Naive thymus-derived CD4-positive, alpha-beta T cell (primary cell): ENCODE data around the gene SEC14L5. TPM values are rescaled to one million over a fixed set of nuclear protein-coding genes. Genes with fewer than 3 reads are reported as not detected.
A peak's percentile ranks its signal among the peaks of the same experiment; 100 is the strongest.

Experiments
- ATAC-seq: fragments of 150-1000 bp; cut with Tn5 transposase; 2 replicates; pipeline ENCODE4 v1.10.0; 2021; ENCODE audit warnings: mild to moderate bottlenecking, moderate library complexity
- CTCF ChIA-PET: fragments of 350-600 bp; sonication (Branson Sonifier 250); formaldehyde crosslinking; loops from one replicate; lab custom pipeline; 2021; ENCODE audit warnings: antibody characterized with exemption; lab: Charles Lee
- POLR2A ChIA-PET: fragments of 350-600 bp; sonication (Branson Sonifier 250); formaldehyde crosslinking; loops from one replicate; lab custom pipeline; 2021; ENCODE audit warnings: antibody characterized with exemption, inconsistent platforms; lab: Charles Lee
- DNase-seq, 9 donors: peaks; one replicate each; pipeline versions ENCODE4 v3.0.0 to v3.0.0-alpha.2; 2020 to 2022; ENCODE audit warnings: mixed read lengths in 1 of 9
- H3K27ac ChIP-seq: one replicate; pipeline ENCODE4 v1.7.0; 2013; ENCODE audit warnings: mild to moderate bottlenecking, low read depth, low read length, moderate library complexity
- H3K27me3 ChIP-seq, 2 donors: one replicate each; pipeline ENCODE4 v1.7.0; 2013; ENCODE audit warnings: low read length in 2 of 2, mild to moderate bottlenecking in 2 of 2, moderate library complexity in 2 of 2; ENCODE audit not compliant: control insufficient read depth in 2 of 2, insufficient read depth in 2 of 2
- H3K36me3 ChIP-seq, 3 experiments: 1 replicate in 2 of 3; 2 replicates in 1 of 3; pipeline ENCODE4 v1.7.0; 2013; ENCODE audit warnings: low read length in 3 of 3, mild to moderate bottlenecking in 3 of 3, moderate library complexity in 1 of 3; ENCODE audit not compliant: insufficient read depth in 3 of 3, control insufficient read depth in 2 of 3
- H3K4me1 ChIP-seq, 2 donors: one replicate each; pipeline ENCODE4 v1.7.0; 2013; ENCODE audit warnings: low read length in 2 of 2, mild to moderate bottlenecking in 2 of 2, moderate library complexity in 1 of 2; ENCODE audit not compliant: control insufficient read depth in 2 of 2, insufficient read depth in 2 of 2
- H3K4me3 ChIP-seq: 2 replicates; pipeline ENCODE4 v1.7.0; 2013; ENCODE audit warnings: mild to moderate bottlenecking, low read length
- H3K9me3 ChIP-seq, 3 experiments: 1 replicate in 2 of 3; 2 replicates in 1 of 3; pipeline ENCODE4 v1.7.0; 2013; ENCODE audit warnings: low read length in 3 of 3; ENCODE audit not compliant: control insufficient read depth in 2 of 3
- H3K27ac Mint-ChIP-seq, 9 donors: one replicate each; pipeline ENCODE4 v1.8.0; 2020 to 2022; ENCODE audit warnings: mixed read lengths in 9 of 9, mild to moderate bottlenecking in 8 of 9, moderate library complexity in 5 of 9, inconsistent platforms in 2 of 9
- H3K27me3 Mint-ChIP-seq, 5 donors: one replicate each; pipeline ENCODE4 v1.8.0; 2021 to 2022; ENCODE audit warnings: mixed read lengths in 5 of 5, mild to moderate bottlenecking in 1 of 5
- H3K36me3 Mint-ChIP-seq, 5 donors: one replicate each; pipeline ENCODE4 v1.8.0; 2020 to 2022; ENCODE audit warnings: mixed read lengths in 5 of 5, mild to moderate bottlenecking in 3 of 5, inconsistent platforms in 1 of 5
- H3K4me1 Mint-ChIP-seq, 7 donors: one replicate each; pipeline ENCODE4 v1.8.0; 2020 to 2022; ENCODE audit warnings: mixed read lengths in 7 of 7, mild to moderate bottlenecking in 3 of 7, inconsistent platforms in 1 of 7
- H3K4me3 Mint-ChIP-seq, 10 donors: one replicate each; pipeline ENCODE4 v1.8.0; 2020 to 2022; ENCODE audit warnings: mild to moderate bottlenecking in 10 of 10, mixed read lengths in 10 of 10, moderate library complexity in 6 of 10, inconsistent platforms in 2 of 10
- H3K9me3 Mint-ChIP-seq, 11 donors: one replicate each; pipeline ENCODE4 v1.8.0; 2020 to 2022; ENCODE audit warnings: mixed read lengths in 11 of 11, mild to moderate bottlenecking in 4 of 11, inconsistent platforms in 1 of 11, moderate library complexity in 1 of 11
- intact Hi-C, 2 donors: fragments of 100-400 bp; cut with micrococcal nuclease; formaldehyde crosslinking; loops; one replicate each; pipeline ENCODE4 v1.15.1; 2023
- polyA plus RNA-seq, 2 donors: library from polyadenylated mRNA; unstranded; fragments of 300-500 nt; fragmentation: Illumina TruSeq; gene quantifications; one replicate each; pipeline ENCODE4 v1.2.3, GENCODE V29; 2021
- total RNA-seq, 6 experiments: library from RNA in 5 of 6; stranded (reverse) in 5 of 6; gene quantifications; 1 replicate in 5 of 6; 2 replicates in 1 of 6; pipeline ENCODE4 v1.2.3 and lab custom pipeline; 2021 to 2026

The SEC14L5 gene
- total and polyA plus RNA-seq, 7 experiments from 2014 or later, result 0.21 to 1.0 TPM; not detected in 5

GRCh38 chr16:5020551-5020950 lies 62.4 kb downstream of the SEC14L5 start:
- no peak for ATAC-seq
- no peak overlapping the region for H3K27ac Mint-ChIP-seq
- Histone ChIP-seq H3K4me3 (no peak overlapping the region), H3K27me3 (no peaks in the 10 kb centered on the region), H3K9me3 (no peaks in the 10 kb centered on the region), H3K4me1 (no peaks in the 10 kb centered on the region), H3K36me3 (peaks cover 0 to 3% (median 0%) of the 10 kb centered on the region in 3 experiments), H3K27ac (no peak overlapping the region)
- no peaks in the 10 kb centered on the region for H3K4me1 Mint-ChIP-seq
- CTCF ChIA-PET, result no interaction called here
- intact Hi-C loops, result no loop called here
- H3K36me3 Mint-ChIP-seq, result no peaks in the 10 kb centered on the region
- H3K4me3 Mint-ChIP-seq, result no peak overlapping the region
- no peak for DNase-seq
- no peaks in the 10 kb centered on the region for H3K9me3 Mint-ChIP-seq
- POLR2A ChIA-PET, result interaction anchor here (0.9 kb wide), 1 partner anchor 14 kb away, joined by 3 read pairs; the partner anchor contains the start of gene NAGPA
- peaks cover 0 to 9% (median 0%) of the 10 kb centered on the region in 5 donors for H3K27me3 Mint-ChIP-seq

GRCh38 chr16:5022521-5022920 lies 64.4 kb downstream of the SEC14L5 start:
- Histone ChIP-seq H3K4me3 (no peak overlapping the region), H3K36me3 (peaks cover 0 to 14% (median 0%) of the 10 kb centered on the region in 3 experiments), H3K27ac (no peak overlapping the region), H3K27me3 (no peaks in the 10 kb centered on the region), H3K9me3 (no peaks in the 10 kb centered on the region), H3K4me1 (no peaks in the 10 kb centered on the region)
- peaks cover 0 to 3% (median 0%) of the 10 kb centered on the region in 5 donors for H3K36me3 Mint-ChIP-seq
- ChIA-PET POLR2A (no interaction called here), CTCF (no interaction called here)
- peaks cover 0 to 6% (median 0%) of the 10 kb centered on the region in 5 donors for H3K27me3 Mint-ChIP-seq
- no peaks in the 10 kb centered on the region for H3K9me3 Mint-ChIP-seq
- intact Hi-C loops, result no loop called here
- ATAC-seq (no peak), DNase-seq (no peak)
- H3K27ac Mint-ChIP-seq, result no peak overlapping the region
- no peak overlapping the region for H3K4me3 Mint-ChIP-seq
- no peaks in the 10 kb centered on the region for H3K4me1 Mint-ChIP-seq

GRCh38 chr16:5024632-5025031 lies 66.5 kb downstream of the SEC14L5 start:
- Mint-ChIP-seq H3K27me3 (peaks cover 0 to 4% (median 0%) of the 10 kb centered on the region in 5 donors), H3K27ac (peak overlapping the region in 1 of 9 donors; percentile 70), H3K9me3 (no peaks in the 10 kb centered on the region), H3K4me1 (no peaks in the 10 kb centered on the region), H3K36me3 (peaks cover 0 to 8% (median 0%) of the 10 kb centered on the region in 5 donors), H3K4me3 (no peak overlapping the region)
- ChIA-PET POLR2A (interaction anchor here (1.5 kb wide), 1 partner anchor 9 kb away, joined by 5 read pairs; the partner anchor contains the start of gene NAGPA), CTCF (no interaction called here)
- intact Hi-C loops, result no loop called here
- no peak for DNase-seq
- H3K9me3 ChIP-seq, result no peaks in the 10 kb centered on the region
- no peak overlapping the region for H3K27ac ChIP-seq
- peaks cover 0 to 33% (median 3%) of the 10 kb centered on the region in 3 experiments for H3K36me3 ChIP-seq
- H3K27me3 ChIP-seq, result no peaks in the 10 kb centered on the region
- no peaks in the 10 kb centered on the region for H3K4me1 ChIP-seq
- no peak for ATAC-seq
- H3K4me3 ChIP-seq, result no peak overlapping the region

- Mint-ChIP-seq H3K27me3 (peaks cover 0 to 3% (median 0%) of the 10 kb centered on the region in 5 donors), H3K27ac (no peak overlapping the region), H3K9me3 (no peaks in the 10 kb centered on the region), H3K4me3 (no peak overlapping the region), H3K4me1 (no peaks in the 10 kb centered on the region), H3K36me3 (peaks cover 0 to 8% (median 0%) of the 10 kb centered on the region in 5 donors)
- POLR2A ChIA-PET, result interaction anchor here (1.5 kb wide), 1 partner anchor 8 kb away, joined by 5 read pairs; the partner anchor contains the start of gene NAGPA
- no peak overlapping the region for H3K4me3 ChIP-seq
- intact Hi-C loops, result no loop called here
- H3K27ac ChIP-seq, result no peak overlapping the region
- DNase-seq, result no peak
- peaks cover 0 to 39% (median 3%) of the 10 kb centered on the region in 3 experiments for H3K36me3 ChIP-seq
- no peaks in the 10 kb centered on the region for H3K9me3 ChIP-seq
- CTCF ChIA-PET, result no interaction called here
- ATAC-seq, result no peak
- no peaks in the 10 kb centered on the region for H3K27me3 ChIP-seq
- no peaks in the 10 kb centered on the region for H3K4me1 ChIP-seq
Measured at GRCh38 chr16:5025171-5025632, 67.1 kb downstream of the SEC14L5 start.

GRCh38 chr16:5026664-5027063 lies 68.5 kb downstream of the SEC14L5 start:
- H3K27me3 ChIP-seq, result no peaks in the 10 kb centered on the region
- H3K36me3 Mint-ChIP-seq, result peaks cover 0 to 12% (median 0%) of the 10 kb centered on the region in 5 donors
- no peak overlapping the region for H3K27ac ChIP-seq
- no peak overlapping the region for H3K4me3 ChIP-seq
- H3K27ac Mint-ChIP-seq, result no peak overlapping the region
- H3K9me3 Mint-ChIP-seq, result no peaks in the 10 kb centered on the region
- no peaks in the 10 kb centered on the region for H3K9me3 ChIP-seq
- no peak for ATAC-seq
- peaks cover 0 to 46% (median 3%) of the 10 kb centered on the region in 3 experiments for H3K36me3 ChIP-seq
- intact Hi-C loops, result no loop called here
- no peak for DNase-seq
- no peaks in the 10 kb centered on the region for H3K4me1 ChIP-seq
- H3K4me3 Mint-ChIP-seq, result no peak overlapping the region
- POLR2A ChIA-PET, result no interaction called here
- CTCF ChIA-PET, result interaction anchor here (0.7 kb wide), 1 partner anchor 28 kb away, joined by 4 read pairs; no protein-coding TSS in a partner anchor
- H3K27me3 Mint-ChIP-seq, result no peaks in the 10 kb centered on the region
- peaks cover 0 to 5% (median 1%) of the 10 kb centered on the region in 7 donors for H3K4me1 Mint-ChIP-seq

- no peak for DNase-seq
- Histone ChIP-seq H3K27me3 (no peaks in the 10 kb centered on the region), H3K36me3 (peaks cover 0 to 46% (median 3%) of the 10 kb centered on the region in 3 experiments), H3K9me3 (no peaks in the 10 kb centered on the region), H3K4me3 (no peak overlapping the region), H3K4me1 (no peaks in the 10 kb centered on the region), H3K27ac (no peak overlapping the region)
- CTCF ChIA-PET, result interaction anchor here (0.7 kb wide), 1 partner anchor 28 kb away, joined by 4 read pairs; no protein-coding TSS in a partner anchor
- H3K27me3 Mint-ChIP-seq, result no peaks in the 10 kb centered on the region
- peaks cover 2 to 9% (median 4%) of the 10 kb centered on the region in 7 donors for H3K4me1 Mint-ChIP-seq
- H3K4me3 Mint-ChIP-seq, result no peak overlapping the region
- H3K36me3 Mint-ChIP-seq, result peaks cover 0 to 12% (median 0%) of the 10 kb centered on the region in 5 donors
- no peak for ATAC-seq
- H3K9me3 Mint-ChIP-seq, result no peaks in the 10 kb centered on the region
- POLR2A ChIA-PET, result no interaction called here
- H3K27ac Mint-ChIP-seq, result no peak overlapping the region
- intact Hi-C loops, result no loop called here
Measured at GRCh38 chr16:5027086-5027485, 69.0 kb downstream of the SEC14L5 start.
